CD14-positive monocyte (primary cell): ENCODE measurements around the gene USP31. TPM values are rescaled to one million over a fixed set of nuclear protein-coding genes. Genes with fewer than 3 reads are reported as not detected.
A peak's percentile ranks its signal among the peaks of the same experiment; 100 is the strongest.

ENCODE experiments used
- DNase-seq, 3 donors: peaks; one replicate each; pipeline ENCODE4 v3.0.0-alpha.2; 2011 to 2022
- H2AFZ ChIP-seq: 2 replicates; pipeline ENCODE4 v1.6.0; 2012; ENCODE audit warnings: mild to moderate bottlenecking, low read depth, low read length, inconsistent platforms; ENCODE audit not compliant: insufficient read depth, poor library complexity, severe bottlenecking
- H3K27ac ChIP-seq, 2 donors: 1 replicate in 1 of 2; 2 replicates in 1 of 2; pipeline ENCODE4 v1.5.1; 2012 to 2013; ENCODE audit warnings: low read length in 2 of 2, control low read depth in 1 of 2, inconsistent platforms in 1 of 2, low read depth in 1 of 2, mild to moderate bottlenecking in 1 of 2
- H3K27me3 ChIP-seq, 2 donors: one replicate each; pipeline versions ENCODE4 v1.6.0 to v1.6.1; 2011 to 2013; ENCODE audit warnings: low read length in 2 of 2; ENCODE audit not compliant: control insufficient read depth in 2 of 2, insufficient read depth in 2 of 2
- H3K36me3 ChIP-seq, 2 donors: replicated peaks in 1 of 2; 1 replicate in 1 of 2; 2 replicates in 1 of 2; pipeline versions ENCODE4 v1.5.1 to v1.6.1; 2012 to 2013; ENCODE audit warnings: low read length in 2 of 2, control low read depth in 1 of 2, inconsistent platforms in 1 of 2, mild to moderate bottlenecking in 1 of 2; ENCODE audit not compliant: insufficient read depth in 2 of 2, control insufficient read depth in 1 of 2
- H3K4me1 ChIP-seq, 2 donors: 1 replicate in 1 of 2; 2 replicates in 1 of 2; pipeline versions ENCODE4 v1.5.1 to v1.6.1; 2012 to 2013; ENCODE audit warnings: low read length in 2 of 2, control low read depth in 1 of 2, inconsistent platforms in 1 of 2, mild to moderate bottlenecking in 1 of 2, moderate library complexity in 1 of 2; ENCODE audit not compliant: insufficient read depth in 2 of 2, control insufficient read depth in 1 of 2
- H3K4me2 ChIP-seq: replicated peaks from 2 replicates; pipeline ENCODE3; 2012; ENCODE audit warnings: low read length, moderate library complexity, mild to moderate bottlenecking; ENCODE audit not compliant: poor library complexity, severe bottlenecking; ENCODE audit errors: extremely low read depth
- H3K4me3 ChIP-seq, 3 experiments: fragments of 200-600 bp in 1 of 3; sonication (generic) in 1 of 3; replicated peaks in 1 of 3; 1 replicate in 2 of 3; 2 replicates in 1 of 3; pipeline ENCODE4 v1.5.1; 2011 to 2013; ENCODE audit warnings: low read length in 3 of 3, mild to moderate bottlenecking in 3 of 3, control low read depth in 2 of 3, low read depth in 2 of 3, inconsistent platforms in 1 of 3, moderate library complexity in 1 of 3
- H3K79me2 ChIP-seq: 2 replicates; pipeline ENCODE4 v1.6.0; 2012; ENCODE audit warnings: mild to moderate bottlenecking, control low read depth, inconsistent platforms, low read length, moderate library complexity; ENCODE audit not compliant: insufficient read depth
- H3K9ac ChIP-seq: 2 replicates; pipeline ENCODE4 v1.6.0; 2017; ENCODE audit warnings: low read length, mild to moderate bottlenecking; ENCODE audit not compliant: insufficient read depth, poor library complexity, severe bottlenecking
- H3K9me3 ChIP-seq, 2 donors: replicated peaks in 1 of 2; 1 replicate in 1 of 2; 2 replicates in 1 of 2; pipeline versions ENCODE4 v1.5.1 to v1.6.1; 2012 to 2013; ENCODE audit warnings: low read length in 2 of 2, control low read depth in 1 of 2; ENCODE audit not compliant: control insufficient read depth in 1 of 2, insufficient read depth in 1 of 2
- H4K20me1 ChIP-seq: 2 replicates; pipeline ENCODE4 v1.6.0; 2012; ENCODE audit warnings: mild to moderate bottlenecking, low read length, control low read depth, moderate library complexity; ENCODE audit not compliant: insufficient read depth
- H3K27ac Mint-ChIP-seq, 7 donors: one replicate each; pipeline ENCODE4 v1.8.0; 2020; ENCODE audit warnings: mild to moderate bottlenecking in 7 of 7, mixed read lengths in 7 of 7, moderate library complexity in 6 of 7, inconsistent platforms in 2 of 7
- H3K27me3 Mint-ChIP-seq, 3 donors: one replicate each; pipeline ENCODE4 v1.8.0; 2021 to 2022; ENCODE audit warnings: low read depth in 3 of 3, mild to moderate bottlenecking in 3 of 3, mixed read lengths in 3 of 3, moderate library complexity in 3 of 3, inconsistent platforms in 1 of 3
- H3K36me3 Mint-ChIP-seq, 2 donors: one replicate each; pipeline ENCODE4 v1.8.0; 2020; ENCODE audit warnings: mixed read lengths in 2 of 2, inconsistent platforms in 1 of 2, mild to moderate bottlenecking in 1 of 2
- H3K4me1 Mint-ChIP-seq: one replicate; pipeline ENCODE4 v1.8.0; 2020; ENCODE audit warnings: mild to moderate bottlenecking, mixed read lengths
- H3K4me3 Mint-ChIP-seq, 2 donors: one replicate each; pipeline ENCODE4 v1.8.0; 2020; ENCODE audit warnings: mild to moderate bottlenecking in 2 of 2, mixed read lengths in 2 of 2, moderate library complexity in 1 of 2
- H3K9me3 Mint-ChIP-seq, 7 donors: one replicate each; pipeline ENCODE4 v1.8.0; 2020 to 2022; ENCODE audit warnings: mixed read lengths in 7 of 7, mild to moderate bottlenecking in 6 of 7, moderate library complexity in 6 of 7, inconsistent platforms in 2 of 7
- CTCF ChIP-seq: fragments of 200-600 bp; IDR thresholded peaks from one replicate; pipeline ENCODE4 v1.8.0; 2022; ENCODE audit warnings: antibody characterized with exemption, mild to moderate bottlenecking
- WGBS: methylation state at CpG from one replicate; pipeline ENCODE4 v1.1.5; 2013; ENCODE audit warnings: missing lambda C conversion rate; ENCODE audit not compliant: insufficient coverage; 5-methylcytosine and 5-hydroxymethylcytosine counted together
- intact Hi-C, 2 donors: fragments of 100-400 bp; cut with micrococcal nuclease; formaldehyde crosslinking; loops; one replicate each; pipeline versions ENCODE4 v1.15.0 to v1.15.1; 2023
- polyA plus RNA-seq, 3 donors: library from polyadenylated mRNA; depleted of rRNA in 1 of 3; unstranded in 2 of 3; stranded (reverse) in 1 of 3; fragments of 300-500 nt in 2 of 3; fragments of >200 nt in 1 of 3; fragmentation: Illumina TruSeq in 2 of 3; gene quantifications; 1 replicate in 2 of 3; 2 replicates in 1 of 3; pipeline ENCODE4 v1.2.3, GENCODE V29; 2012 to 2021

The USP31 gene
- polyA plus RNA-seq, 3 donors, result 0.15 to 4.1 (median 0.36) TPM

- H3K4me2 ChIP-seq, result no peak overlapping the region
- 77% methylated on average over 5 of the region's 17 CpGs for WGBS
- H3K4me1 Mint-ChIP-seq, result peaks cover 25% of the 10 kb centered on the region
- peaks cover 2 to 3% of the 10 kb centered on the region in 2 donors for H3K27me3 ChIP-seq
- intact Hi-C loops, result no loop called here
- no peaks in the 10 kb centered on the region for H3K9me3 ChIP-seq
- DNase-seq, result no peak
- H4K20me1 ChIP-seq, result no peaks in the 10 kb centered on the region
- H3K27me3 Mint-ChIP-seq, result peaks cover 4 to 13% (median 10%) of the 10 kb centered on the region in 3 donors
- no peaks in the 10 kb centered on the region for H3K9me3 Mint-ChIP-seq
- H2AFZ ChIP-seq, result no peak overlapping the region
- H3K27ac Mint-ChIP-seq, result no peak overlapping the region
- no peak overlapping the region for H3K27ac ChIP-seq
- peaks cover 11 to 19% of the 10 kb centered on the region in 2 donors for H3K4me1 ChIP-seq
- H3K9ac ChIP-seq, result no peak overlapping the region
- no peak for TF ChIP-seq CTCF
- H3K4me3 Mint-ChIP-seq, result peak overlapping the region in 1 of 2 donors; percentile 7
- H3K36me3 Mint-ChIP-seq, result no peaks in the 10 kb centered on the region
- H3K36me3 ChIP-seq, result no peaks in the 10 kb centered on the region
- H3K4me3 ChIP-seq, result no peak overlapping the region
- H3K79me2 ChIP-seq, result peaks cover 9% of the 10 kb centered on the region
Observed at GRCh38 chr16:23146877-23147601, 2.2 kb downstream of the USP31 start.

- Histone ChIP-seq H4K20me1 (no peaks in the 10 kb centered on the region), H3K27me3 (peaks cover 0 to 2% of the 10 kb centered on the region in 2 donors), H3K27ac (no peak overlapping the region), H3K36me3 (no peaks in the 10 kb centered on the region), H3K4me3 (no peak overlapping the region), H3K9me3 (no peaks in the 10 kb centered on the region), H3K4me2 (no peak overlapping the region), H3K4me1 (peaks cover 11 to 19% of the 10 kb centered on the region in 2 donors), H3K9ac (no peak overlapping the region), H2AFZ (no peak overlapping the region), H3K79me2 (peaks cover 9% of the 10 kb centered on the region)
- DNase-seq, result no peak
- H3K27ac Mint-ChIP-seq, result no peak overlapping the region
- WGBS, result 94% methylated on average over 3 of the region's 3 CpGs
- peaks cover 3 to 6% (median 4%) of the 10 kb centered on the region in 3 donors for H3K27me3 Mint-ChIP-seq
- intact Hi-C loops, result no loop called here
- H3K9me3 Mint-ChIP-seq, result no peaks in the 10 kb centered on the region
- TF ChIP-seq CTCF, result no peak
- peaks cover 25% of the 10 kb centered on the region for H3K4me1 Mint-ChIP-seq
- H3K4me3 Mint-ChIP-seq, result no peak overlapping the region
- H3K36me3 Mint-ChIP-seq, result no peaks in the 10 kb centered on the region
Observed at GRCh38 chr16:23145608-23146007, 3.6 kb downstream of the USP31 start.
